Measurements from ENCODE around the gene TMEM63A.
"Not testable (repeated sequence)": the region's sequence is repeated elsewhere in the genome, so short reads cannot be mapped to it uniquely, and the experiment has no call there.

Gene TMEM63A

DNA sequence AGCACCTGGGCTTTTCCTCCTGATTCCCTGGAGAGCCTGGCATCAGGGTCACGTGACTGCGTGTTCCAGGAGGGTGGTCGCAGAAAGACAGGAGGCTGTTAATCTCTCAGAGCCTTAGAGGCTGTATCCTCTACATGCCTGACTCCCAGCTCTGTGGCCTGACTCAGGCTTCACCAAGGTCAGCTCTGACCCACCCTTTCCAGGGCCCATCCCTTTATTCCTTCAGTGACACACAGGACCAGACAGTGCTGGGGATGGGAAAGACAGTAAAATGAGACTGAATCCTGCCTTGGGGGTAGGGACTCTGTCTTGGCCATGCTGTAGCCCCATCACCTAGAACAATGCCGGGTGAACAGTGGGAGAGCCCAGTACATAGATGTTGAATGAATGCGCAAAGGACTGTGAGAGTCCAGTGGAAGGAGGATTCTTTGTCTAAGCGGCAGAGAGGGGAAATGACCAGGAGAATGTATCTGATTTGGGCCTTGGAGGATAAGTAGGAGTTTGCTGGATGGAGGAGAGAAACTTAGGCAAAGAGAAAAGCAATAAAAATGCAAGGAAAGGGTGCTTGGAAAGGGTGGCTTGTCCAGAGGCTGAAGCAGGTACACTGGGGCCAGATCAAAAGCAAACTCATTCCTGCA lies 39.3 kb downstream of the TMEM63A start:
- H3K36me3 ChIP-seq (ENCODE audit: control insufficient read depth, insufficient read depth, low read length), result peaks cover 19% of the 10 kb centered on the region
- no peak overlapping the region for H3K4me3 ChIP-seq (ENCODE audit: low read length)
- H3K27ac ChIP-seq (ENCODE audit: low read depth, low read length), result no peak overlapping the region
- no peaks in the 10 kb centered on the region for H3K27me3 ChIP-seq (ENCODE audit: control insufficient read depth, insufficient read depth, low read length)
- H3K4me1 ChIP-seq (ENCODE audit: control insufficient read depth, insufficient read depth, low read length), result no peaks in the 10 kb centered on the region
- H3K9ac ChIP-seq (ENCODE audit: low read length), result no peak overlapping the region

DNA sequence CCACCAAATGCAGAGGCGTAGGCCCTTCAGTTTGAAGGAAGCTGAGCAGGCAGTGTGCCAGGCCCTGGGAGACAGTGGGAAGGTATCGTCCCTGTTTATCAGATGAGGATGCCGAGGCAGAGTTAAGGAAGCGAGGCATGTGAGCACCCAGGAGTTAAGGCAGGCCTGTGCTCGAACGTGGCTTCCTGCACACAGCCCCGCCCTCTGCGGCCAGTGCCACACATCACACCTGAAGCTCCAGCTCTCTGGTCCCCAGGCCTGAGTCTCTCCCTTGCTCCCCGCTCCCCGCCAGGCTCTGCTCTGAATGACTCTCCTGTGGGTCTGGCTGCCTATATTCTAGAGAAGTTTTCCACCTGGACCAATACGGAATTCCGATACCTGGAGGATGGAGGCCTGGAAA lies 40.1 kb downstream of the TMEM63A start:
- no peaks in the 10 kb centered on the region for H3K4me1 ChIP-seq (ENCODE audit: control insufficient read depth, insufficient read depth, low read length)
- no peak overlapping the region for H3K9ac ChIP-seq (ENCODE audit: low read length)
- no peak overlapping the region for H3K27ac ChIP-seq (ENCODE audit: low read depth, low read length)
- no peaks in the 10 kb centered on the region for H3K27me3 ChIP-seq (ENCODE audit: control insufficient read depth, insufficient read depth, low read length)
- H3K36me3 ChIP-seq (ENCODE audit: control insufficient read depth, insufficient read depth, low read length), result peaks cover 18% of the 10 kb centered on the region
- H3K4me3 ChIP-seq (ENCODE audit: low read length), result no peak overlapping the region

DNA sequence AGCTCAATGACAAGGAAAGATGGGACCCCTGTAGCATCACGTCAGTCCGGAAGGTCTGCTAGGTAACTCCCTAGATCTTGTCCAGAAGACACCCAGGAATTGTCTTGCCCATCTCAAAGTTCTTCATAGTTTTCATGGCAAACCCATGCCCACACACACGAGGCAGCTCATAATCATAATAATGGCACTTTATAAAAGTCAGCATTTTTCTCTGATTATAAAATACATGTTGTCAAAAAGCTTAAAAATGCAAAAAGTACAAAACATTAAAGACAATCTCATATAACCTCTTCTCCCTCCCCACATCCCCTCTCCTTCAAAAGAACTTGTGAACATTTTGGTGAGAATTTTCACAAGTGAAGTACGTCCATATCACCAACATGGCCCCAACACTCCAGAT lies 41.5 kb downstream of the TMEM63A start:
- Histone ChIP-seq H3K27ac (ENCODE audit: low read depth, low read length) (no peak overlapping the region), H3K36me3 (ENCODE audit: control insufficient read depth, insufficient read depth, low read length) (peaks cover 6% of the 10 kb centered on the region), H3K4me3 (ENCODE audit: low read length) (no peak overlapping the region), H3K27me3 (ENCODE audit: control insufficient read depth, insufficient read depth, low read length) (no peaks in the 10 kb centered on the region), H3K4me1 (ENCODE audit: control insufficient read depth, insufficient read depth, low read length) (peaks cover 2% of the 10 kb centered on the region), H3K9ac (ENCODE audit: low read length) (no peak overlapping the region)

DNA sequence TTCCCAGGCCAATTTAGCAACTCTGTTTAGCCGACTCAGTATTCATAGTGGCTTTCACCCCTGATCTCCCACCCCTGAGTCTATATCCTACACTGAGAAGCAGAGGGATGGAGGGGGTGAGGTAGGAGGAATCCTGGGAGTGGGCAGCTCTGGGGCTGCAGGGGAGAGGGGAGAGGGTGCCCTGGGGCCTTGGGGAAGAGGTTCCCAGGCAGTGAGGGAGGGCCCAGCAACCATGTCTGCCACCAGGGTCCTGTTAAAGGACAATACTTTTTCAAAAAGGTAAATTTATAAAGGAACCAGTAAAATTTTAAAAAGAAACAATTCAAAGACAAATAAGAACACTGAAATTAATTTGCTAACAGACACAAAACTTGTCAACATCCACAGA lies 42.0 kb downstream of the TMEM63A start:
- no peak overlapping the region for H3K27ac ChIP-seq (ENCODE audit: low read depth, low read length)

DNA sequence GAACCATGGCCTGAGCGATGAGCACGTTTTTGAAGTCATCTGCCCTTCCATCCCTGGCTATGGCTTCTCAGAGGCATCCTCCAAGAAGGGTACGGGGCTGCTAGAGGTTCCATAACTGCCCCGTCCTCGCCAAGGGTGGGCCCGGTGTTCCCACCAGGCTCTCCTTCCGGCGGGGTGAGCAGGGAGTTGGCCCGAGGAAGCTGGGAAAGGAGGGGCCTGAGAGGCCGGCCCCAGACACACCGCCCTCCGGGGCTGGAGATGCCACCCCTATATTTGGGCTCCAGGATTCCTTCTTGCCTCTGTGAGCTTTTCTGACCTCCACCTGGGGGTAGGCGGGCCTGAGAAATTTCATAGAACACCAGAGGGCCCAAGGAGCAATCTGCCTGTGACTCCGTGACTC lies 43.4 kb downstream of the TMEM63A start:
- Histone ChIP-seq H3K4me3 (ENCODE audit: low read length) (no peak overlapping the region), H3K4me1 (ENCODE audit: control insufficient read depth, insufficient read depth, low read length) (peaks cover 10% of the 10 kb centered on the region), H3K9ac (ENCODE audit: low read length) (no peak overlapping the region), H3K27me3 (ENCODE audit: control insufficient read depth, insufficient read depth, low read length) (no peaks in the 10 kb centered on the region), H3K27ac (ENCODE audit: low read depth, low read length) (no peak overlapping the region), H3K36me3 (ENCODE audit: control insufficient read depth, insufficient read depth, low read length) (peaks cover 6% of the 10 kb centered on the region)

More for the DNA sequence above, 42.0 kb downstream of the TMEM63A start:
- H3K4me1 ChIP-seq (ENCODE audit: control insufficient read depth, insufficient read depth, low read length), result peaks cover 4% of the 10 kb centered on the region
- H3K36me3 ChIP-seq (ENCODE audit: control insufficient read depth, insufficient read depth, low read length), result peaks cover 6% of the 10 kb centered on the region
- H3K27me3 ChIP-seq (ENCODE audit: control insufficient read depth, insufficient read depth, low read length), result no peaks in the 10 kb centered on the region
- H3K4me3 ChIP-seq (ENCODE audit: low read length), result no peak overlapping the region
- no peak overlapping the region for H3K9ac ChIP-seq (ENCODE audit: low read length)

DNA sequence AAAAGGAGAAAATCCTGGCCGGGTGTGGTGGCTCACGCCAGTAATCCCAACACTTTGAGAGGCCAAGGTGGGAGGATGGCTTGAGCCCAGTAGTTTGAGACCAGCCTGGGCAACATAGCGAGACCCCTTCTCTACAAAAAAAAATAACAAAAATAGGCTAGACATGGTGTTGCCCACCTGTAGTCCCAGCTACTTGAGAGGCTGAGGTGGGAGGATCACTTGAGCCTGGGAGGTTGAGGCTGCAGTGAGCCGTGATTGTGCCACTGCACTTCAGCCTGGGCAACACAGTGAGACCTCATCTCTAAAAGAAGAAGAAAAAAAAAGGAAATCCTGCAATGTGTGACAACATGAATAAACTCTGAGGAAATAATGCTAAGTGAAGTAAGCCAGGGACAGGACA lies 45.9 kb downstream of the TMEM63A start:
- not testable (repeated sequence) for H3K4me3 ChIP-seq (ENCODE audit: low read length); H3K27me3 ChIP-seq (ENCODE audit: control insufficient read depth, insufficient read depth, low read length); H3K27ac ChIP-seq (ENCODE audit: low read depth, low read length); H3K9ac ChIP-seq (ENCODE audit: low read length)
- peaks cover 10% of the 10 kb centered on the region for H3K4me1 ChIP-seq (ENCODE audit: control insufficient read depth, insufficient read depth, low read length)
- peaks cover 17% of the 10 kb centered on the region for H3K36me3 ChIP-seq (ENCODE audit: control insufficient read depth, insufficient read depth, low read length)

DNA sequence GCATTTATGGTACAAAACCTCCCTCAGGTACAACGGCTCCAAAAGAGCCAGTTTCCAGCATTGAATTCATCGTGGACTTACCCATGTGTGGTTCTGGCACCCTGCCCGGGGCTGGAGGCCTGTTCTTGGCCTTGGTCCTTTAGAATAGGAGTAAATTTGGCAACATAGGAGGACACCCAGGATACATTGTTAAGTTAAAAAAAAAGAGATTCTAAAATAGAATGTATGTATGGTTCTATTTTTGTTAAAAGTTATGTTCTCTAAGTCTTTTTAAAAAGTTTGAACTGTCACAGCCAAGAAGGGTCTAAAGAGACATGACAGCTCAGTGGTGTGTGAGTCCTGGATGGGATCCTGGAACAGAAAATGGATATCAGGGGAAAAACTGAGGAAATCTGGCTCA lies 46.3 kb downstream of the TMEM63A start:
- no peaks in the 10 kb centered on the region for H3K27me3 ChIP-seq (ENCODE audit: control insufficient read depth, insufficient read depth, low read length)
- peaks cover 10% of the 10 kb centered on the region for H3K4me1 ChIP-seq (ENCODE audit: control insufficient read depth, insufficient read depth, low read length)
- no peak overlapping the region for H3K4me3 ChIP-seq (ENCODE audit: low read length)
- no peak overlapping the region for H3K27ac ChIP-seq (ENCODE audit: low read depth, low read length)
- no peak overlapping the region for H3K9ac ChIP-seq (ENCODE audit: low read length)
- H3K36me3 ChIP-seq (ENCODE audit: control insufficient read depth, insufficient read depth, low read length), result peaks cover 17% of the 10 kb centered on the region

DNA sequence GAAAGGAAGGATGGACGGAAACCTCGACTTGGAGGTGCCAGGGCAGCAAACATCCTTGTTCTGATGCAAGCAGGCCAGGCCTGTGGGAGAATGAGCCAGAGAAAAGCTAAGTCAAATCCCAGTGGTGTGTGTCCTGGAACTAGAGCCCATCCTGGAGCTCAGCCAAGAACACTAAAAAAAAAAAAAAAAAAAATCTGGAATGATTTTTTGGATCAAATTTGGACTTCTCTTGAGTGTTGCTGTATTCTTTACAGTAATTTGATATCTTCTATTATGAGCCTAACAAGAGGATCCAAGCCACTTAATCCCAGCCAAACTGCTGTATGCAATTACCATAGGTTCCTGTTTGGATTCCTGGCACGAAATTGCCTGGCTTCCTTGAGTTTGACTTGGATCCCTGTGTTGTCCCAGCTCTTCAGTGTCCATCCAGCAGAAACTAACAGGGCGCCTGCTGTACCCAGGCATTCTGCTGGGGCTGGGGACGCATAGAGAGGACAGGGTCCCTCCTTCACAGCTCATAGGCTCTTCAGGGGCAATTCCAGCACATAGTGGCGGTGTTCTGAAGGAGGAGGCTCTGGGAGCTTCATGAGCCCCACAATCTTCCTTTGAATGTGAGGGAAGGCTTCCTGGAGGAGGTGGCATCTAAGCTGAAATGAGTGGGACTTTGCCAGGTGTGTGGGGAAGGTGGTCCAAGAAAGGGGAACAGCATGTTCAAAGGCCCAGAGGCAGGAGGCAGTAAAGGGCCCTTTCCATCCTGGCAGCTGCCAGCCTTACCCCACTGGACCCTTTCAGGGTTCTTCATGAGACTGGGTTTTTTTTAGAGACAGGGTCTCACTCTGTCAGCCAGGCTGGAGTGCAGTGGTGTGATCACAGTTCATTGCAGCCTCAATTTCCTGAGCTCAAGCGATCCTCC lies 47.5 kb downstream of the TMEM63A start:
- Histone ChIP-seq H3K27ac (ENCODE audit: low read depth, low read length) (peak overlapping the region; percentile 16), H3K27me3 (ENCODE audit: control insufficient read depth, insufficient read depth, low read length) (no peaks in the 10 kb centered on the region), H3K4me3 (ENCODE audit: low read length) (no peak overlapping the region), H3K36me3 (ENCODE audit: control insufficient read depth, insufficient read depth, low read length) (peaks cover 17% of the 10 kb centered on the region), H3K4me1 (ENCODE audit: control insufficient read depth, insufficient read depth, low read length) (peaks cover 10% of the 10 kb centered on the region), H3K9ac (ENCODE audit: low read length) (no peak overlapping the region)

DNA sequence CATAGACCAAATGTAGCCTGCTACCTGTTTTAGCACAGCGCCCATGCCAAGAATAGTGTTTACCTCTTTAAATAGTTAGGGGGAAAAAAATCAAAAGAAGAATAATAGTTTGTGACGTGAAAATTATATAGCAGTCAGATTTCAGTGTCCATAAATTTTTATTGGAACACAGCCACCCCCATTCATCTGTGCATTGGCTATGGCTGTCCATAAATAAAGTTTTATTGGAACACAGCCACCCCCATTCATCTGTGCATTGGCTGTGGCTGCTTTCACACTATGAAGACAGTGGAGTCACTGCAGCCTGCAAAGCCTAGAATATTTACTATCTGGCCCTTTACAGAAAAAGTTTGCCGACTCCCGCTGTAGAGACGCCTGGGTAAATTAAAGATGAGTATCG lies 51.3 kb downstream of the TMEM63A start:
- Histone ChIP-seq H3K27ac (ENCODE audit: low read depth, low read length) (no peak overlapping the region), H3K4me3 (ENCODE audit: low read length) (no peak overlapping the region), H3K27me3 (ENCODE audit: control insufficient read depth, insufficient read depth, low read length) (no peaks in the 10 kb centered on the region), H3K36me3 (ENCODE audit: control insufficient read depth, insufficient read depth, low read length) (peaks cover 14% of the 10 kb centered on the region), H3K4me1 (ENCODE audit: control insufficient read depth, insufficient read depth, low read length) (peaks cover 10% of the 10 kb centered on the region), H3K9ac (ENCODE audit: low read length) (no peak overlapping the region)

DNA sequence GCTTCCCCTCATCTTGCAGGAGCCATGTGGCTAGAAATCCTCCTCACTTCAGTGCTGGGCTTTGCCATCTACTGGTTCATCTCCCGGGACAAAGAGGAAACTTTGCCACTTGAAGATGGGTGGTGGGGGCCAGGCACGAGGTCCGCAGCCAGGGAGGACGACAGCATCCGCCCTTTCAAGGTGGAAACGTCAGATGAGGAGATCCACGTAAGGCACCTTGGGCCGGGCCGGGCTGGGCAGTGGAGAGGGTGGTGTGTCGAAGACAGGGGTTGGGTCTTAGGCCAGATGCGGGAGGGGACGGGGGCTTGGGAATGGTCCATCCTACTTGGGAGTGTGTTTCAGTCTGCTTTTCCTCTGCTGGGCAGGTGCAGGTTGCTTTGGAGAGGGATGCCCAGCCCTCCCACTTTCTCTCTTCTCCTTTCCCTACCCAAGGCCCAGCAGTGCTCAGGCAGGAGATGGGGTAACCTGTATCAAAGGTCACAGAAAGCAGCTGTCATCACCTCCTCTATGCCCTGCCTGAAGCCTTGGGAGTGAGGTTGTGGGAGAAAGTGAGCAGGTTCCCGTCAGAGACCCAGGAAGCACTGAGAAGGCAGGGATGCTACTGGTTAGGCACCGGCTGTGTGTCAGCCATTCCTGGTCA lies 53.4 kb downstream of the TMEM63A start:
- Histone ChIP-seq H3K4me1 (ENCODE audit: control insufficient read depth, insufficient read depth, low read length) (peaks cover 3% of the 10 kb centered on the region), H3K9ac (ENCODE audit: low read length) (no peak overlapping the region), H3K27ac (ENCODE audit: low read depth, low read length) (no peak overlapping the region), H3K4me3 (ENCODE audit: low read length) (no peak overlapping the region), H3K36me3 (ENCODE audit: control insufficient read depth, insufficient read depth, low read length) (peaks cover 14% of the 10 kb centered on the region), H3K27me3 (ENCODE audit: control insufficient read depth, insufficient read depth, low read length) (no peaks in the 10 kb centered on the region)

DNA sequence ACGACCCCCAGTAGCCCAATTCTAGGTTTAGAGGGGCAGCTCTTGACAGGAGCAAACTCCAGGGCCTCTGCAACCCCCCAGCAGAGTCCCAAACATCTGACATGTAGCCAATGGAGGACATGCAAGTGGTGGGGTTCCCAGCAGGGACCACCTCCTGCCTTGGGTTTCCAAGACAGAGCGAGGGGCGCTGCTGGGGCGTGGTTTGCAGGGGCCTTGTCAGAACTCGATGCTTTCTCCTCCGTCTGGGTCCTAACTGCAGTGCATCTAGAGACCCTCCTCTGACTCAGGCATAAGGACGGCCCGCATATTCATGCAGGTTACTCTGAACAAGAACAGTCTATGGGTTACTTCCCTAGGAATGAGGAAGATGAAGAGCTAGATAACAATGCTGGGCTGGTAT lies 55.1 kb downstream of the TMEM63A start:
- Histone ChIP-seq H3K9ac (ENCODE audit: low read length) (no peak overlapping the region), H3K36me3 (ENCODE audit: control insufficient read depth, insufficient read depth, low read length) (peaks cover 9% of the 10 kb centered on the region), H3K4me3 (ENCODE audit: low read length) (no peak overlapping the region), H3K4me1 (ENCODE audit: control insufficient read depth, insufficient read depth, low read length) (peaks cover 3% of the 10 kb centered on the region), H3K27ac (ENCODE audit: low read depth, low read length) (no peak overlapping the region), H3K27me3 (ENCODE audit: control insufficient read depth, insufficient read depth, low read length) (no peaks in the 10 kb centered on the region)

DNA sequence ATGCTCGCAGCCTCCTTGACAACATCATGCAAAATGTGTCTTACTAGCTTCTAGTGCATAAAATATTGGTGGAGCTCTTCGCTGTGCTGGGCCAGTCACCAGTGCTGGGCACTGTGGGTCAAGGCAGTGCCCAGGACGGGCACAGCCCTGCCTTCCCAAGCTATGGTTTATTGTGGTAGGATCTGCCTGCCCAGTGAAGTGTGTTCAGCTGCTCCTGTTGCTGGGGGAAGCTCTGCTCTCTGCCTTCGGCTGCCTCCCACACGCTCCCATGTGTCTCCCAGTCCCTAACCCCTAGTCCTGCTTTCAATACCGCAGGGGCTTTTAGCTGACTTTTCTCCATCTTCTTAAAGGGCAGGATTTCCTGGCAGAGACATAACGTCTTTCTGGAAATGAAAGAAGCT lies 56.6 kb downstream of the TMEM63A start:
- Histone ChIP-seq H3K36me3 (ENCODE audit: control insufficient read depth, insufficient read depth, low read length) (peaks cover 3% of the 10 kb centered on the region), H3K27me3 (ENCODE audit: control insufficient read depth, insufficient read depth, low read length) (no peaks in the 10 kb centered on the region), H3K4me1 (ENCODE audit: control insufficient read depth, insufficient read depth, low read length) (peaks cover 3% of the 10 kb centered on the region), H3K4me3 (ENCODE audit: low read length) (no peak overlapping the region), H3K9ac (ENCODE audit: low read length) (no peak overlapping the region), H3K27ac (ENCODE audit: low read depth, low read length) (no peak overlapping the region)

Data from rectal smooth muscle tissue (tissue), 1 donor.